ENCODE measurements around the gene CCDC74A.
"Not testable (repeated sequence)": the region's sequence is repeated elsewhere in the genome, so short reads cannot be mapped to it uniquely, and the experiment has no call there.

CCDC74A gene

DNA sequence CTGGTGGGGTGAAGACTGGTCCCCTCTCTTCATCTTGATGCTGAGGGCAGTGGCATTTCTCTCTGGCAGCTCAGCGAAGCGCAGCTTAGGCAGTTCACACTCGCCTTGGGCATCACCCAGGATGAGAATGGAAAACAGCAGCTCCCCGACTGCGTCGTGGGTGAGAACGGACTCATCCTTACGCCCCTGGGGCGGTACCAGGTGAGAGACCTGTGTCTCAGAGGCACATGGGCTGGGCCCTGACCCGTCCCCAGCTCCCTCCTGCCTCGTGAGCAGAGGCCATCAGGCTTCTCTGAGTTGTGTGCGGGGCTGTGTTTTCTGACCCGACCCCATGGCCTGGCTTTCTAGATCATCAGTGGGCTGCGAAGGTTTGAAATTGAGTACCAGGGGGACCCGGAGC is 8.2 kb upstream of the CCDC74A start:
- TF ChIP-seq, protein P1, sequence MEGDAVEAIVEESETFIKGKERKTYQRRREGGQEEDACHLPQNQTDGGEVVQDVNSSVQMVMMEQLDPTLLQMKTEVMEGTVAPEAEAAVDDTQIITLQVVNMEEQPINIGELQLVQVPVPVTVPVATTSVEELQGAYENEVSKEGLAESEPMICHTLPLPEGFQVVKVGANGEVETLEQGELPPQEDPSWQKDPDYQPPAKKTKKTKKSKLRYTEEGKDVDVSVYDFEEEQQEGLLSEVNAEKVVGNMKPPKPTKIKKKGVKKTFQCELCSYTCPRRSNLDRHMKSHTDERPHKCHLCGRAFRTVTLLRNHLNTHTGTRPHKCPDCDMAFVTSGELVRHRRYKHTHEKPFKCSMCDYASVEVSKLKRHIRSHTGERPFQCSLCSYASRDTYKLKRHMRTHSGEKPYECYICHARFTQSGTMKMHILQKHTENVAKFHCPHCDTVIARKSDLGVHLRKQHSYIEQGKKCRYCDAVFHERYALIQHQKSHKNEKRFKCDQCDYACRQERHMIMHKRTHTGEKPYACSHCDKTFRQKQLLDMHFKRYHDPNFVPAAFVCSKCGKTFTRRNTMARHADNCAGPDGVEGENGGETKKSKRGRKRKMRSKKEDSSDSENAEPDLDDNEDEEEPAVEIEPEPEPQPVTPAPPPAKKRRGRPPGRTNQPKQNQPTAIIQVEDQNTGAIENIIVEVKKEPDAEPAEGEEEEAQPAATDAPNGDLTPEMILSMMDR (IDR thresholded peaks at IDR 0.05; ENCODE audit: low read depth, low read length), result no peak
- no peaks in the 10 kb centered on the region for H3K27me3 ChIP-seq
- no peak for DNase-seq
- H3K9me3 ChIP-seq, result no peaks in the 10 kb centered on the region
- H3K4me1 ChIP-seq, result no peaks in the 10 kb centered on the region
- H3K36me3 ChIP-seq, result no peaks in the 10 kb centered on the region
- no peak overlapping the region for H3K4me3 ChIP-seq (ENCODE audit: low read depth, low read length)

DNA sequence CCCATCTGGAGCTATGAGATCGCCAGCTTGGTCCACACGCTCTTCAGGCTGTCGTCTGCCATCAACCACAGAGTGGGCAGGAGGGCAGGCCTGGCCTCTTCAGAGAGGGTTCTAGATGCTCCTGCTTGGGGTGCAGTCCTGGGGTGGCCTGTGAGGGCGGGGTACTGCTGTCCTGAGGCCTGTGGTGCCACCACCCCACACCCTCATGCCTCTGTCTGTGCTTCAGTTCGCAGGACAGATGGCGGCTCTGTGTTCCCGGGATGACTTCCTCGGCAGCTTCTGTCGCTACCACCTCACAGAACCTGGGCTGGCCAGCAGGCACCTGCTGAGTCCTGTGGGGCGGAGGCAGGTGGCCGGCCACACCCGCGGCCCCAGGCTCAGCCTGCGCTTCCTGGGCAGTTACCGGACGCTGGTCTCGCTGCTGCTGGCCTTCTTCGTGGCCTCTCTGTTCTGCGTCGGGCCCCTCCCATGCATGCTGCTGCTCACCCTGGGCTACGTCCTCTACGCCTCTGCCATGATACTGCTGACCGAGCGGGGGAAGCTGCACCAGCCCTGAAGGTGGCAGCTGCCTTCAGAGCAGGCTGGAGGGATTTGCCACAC is 7.7 kb upstream of the CCDC74A start:
- not testable (repeated sequence) for H3K27me3 ChIP-seq, H3K36me3 ChIP-seq, H3K9me3 ChIP-seq

GRCh38 chr2:131520526-131520925 is 7.2 kb upstream of the CCDC74A start:
- Histone ChIP-seq H3K9me3 (no peaks in the 10 kb centered on the region), H3K4me1 (no peaks in the 10 kb centered on the region), H3K36me3 (no peaks in the 10 kb centered on the region), H3K27me3 (no peaks in the 10 kb centered on the region), H3K4me3 (ENCODE audit: low read depth, low read length) (no peak overlapping the region)
- DNase-seq, result no peak
- TF ChIP-seq, protein P1 (IDR thresholded peaks at IDR 0.05; ENCODE audit: low read depth, low read length), result no peak

More for the DNA sequence above, 7.7 kb upstream of the CCDC74A start:
- H3K4me1 ChIP-seq; DNase-seq; H3K4me3 ChIP-seq (ENCODE audit: low read depth, low read length): not testable (repeated sequence)

GRCh38 chr2:131521524-131521923 is 6.2 kb upstream of the CCDC74A start:
- not testable (repeated sequence) for H3K36me3 ChIP-seq; H3K9me3 ChIP-seq; DNase-seq; H3K27me3 ChIP-seq; H3K4me3 ChIP-seq (ENCODE audit: low read depth, low read length); H3K4me1 ChIP-seq

- TF ChIP-seq, protein P1 (IDR thresholded peaks at IDR 0.05; ENCODE audit: low read depth, low read length), result no peak
These were observed 5.5 kb upstream of the CCDC74A start for GRCh38 chr2:131521961-131522781.

DNA sequence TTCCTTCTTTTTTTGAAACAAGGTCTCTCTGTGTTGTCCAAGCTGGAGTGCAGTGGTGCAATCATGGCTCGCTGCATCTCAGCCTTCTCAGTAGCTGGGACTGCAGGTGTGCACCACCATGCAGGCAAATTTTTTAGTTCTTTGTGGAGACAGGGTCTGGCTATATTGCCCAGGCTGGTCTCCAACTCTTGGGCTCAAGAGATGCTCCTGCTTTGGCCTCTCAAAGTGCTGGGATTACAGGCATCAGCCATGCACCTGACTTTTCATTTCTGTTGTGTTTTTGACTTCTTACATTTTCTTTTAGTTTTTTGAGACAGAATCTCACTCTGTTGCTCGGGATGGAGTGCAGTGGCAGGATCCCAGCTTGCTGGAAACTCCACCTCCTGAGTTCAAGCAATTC is 2.4 kb upstream of the CCDC74A start:
- not testable (repeated sequence) for H3K36me3 ChIP-seq; DNase-seq; H3K4me3 ChIP-seq (ENCODE audit: low read depth, low read length); H3K4me1 ChIP-seq; H3K9me3 ChIP-seq; H3K27me3 ChIP-seq

More at GRCh38 chr2:131521961-131522781, 5.5 kb upstream of the CCDC74A start:
- Histone ChIP-seq H3K4me3 (ENCODE audit: low read depth, low read length) (no peak overlapping the region), H3K27me3 (no peaks in the 10 kb centered on the region), H3K9me3 (no peaks in the 10 kb centered on the region), H3K4me1 (no peaks in the 10 kb centered on the region), H3K36me3 (no peaks in the 10 kb centered on the region)
- peak; percentile 68 for DNase-seq

DNA sequence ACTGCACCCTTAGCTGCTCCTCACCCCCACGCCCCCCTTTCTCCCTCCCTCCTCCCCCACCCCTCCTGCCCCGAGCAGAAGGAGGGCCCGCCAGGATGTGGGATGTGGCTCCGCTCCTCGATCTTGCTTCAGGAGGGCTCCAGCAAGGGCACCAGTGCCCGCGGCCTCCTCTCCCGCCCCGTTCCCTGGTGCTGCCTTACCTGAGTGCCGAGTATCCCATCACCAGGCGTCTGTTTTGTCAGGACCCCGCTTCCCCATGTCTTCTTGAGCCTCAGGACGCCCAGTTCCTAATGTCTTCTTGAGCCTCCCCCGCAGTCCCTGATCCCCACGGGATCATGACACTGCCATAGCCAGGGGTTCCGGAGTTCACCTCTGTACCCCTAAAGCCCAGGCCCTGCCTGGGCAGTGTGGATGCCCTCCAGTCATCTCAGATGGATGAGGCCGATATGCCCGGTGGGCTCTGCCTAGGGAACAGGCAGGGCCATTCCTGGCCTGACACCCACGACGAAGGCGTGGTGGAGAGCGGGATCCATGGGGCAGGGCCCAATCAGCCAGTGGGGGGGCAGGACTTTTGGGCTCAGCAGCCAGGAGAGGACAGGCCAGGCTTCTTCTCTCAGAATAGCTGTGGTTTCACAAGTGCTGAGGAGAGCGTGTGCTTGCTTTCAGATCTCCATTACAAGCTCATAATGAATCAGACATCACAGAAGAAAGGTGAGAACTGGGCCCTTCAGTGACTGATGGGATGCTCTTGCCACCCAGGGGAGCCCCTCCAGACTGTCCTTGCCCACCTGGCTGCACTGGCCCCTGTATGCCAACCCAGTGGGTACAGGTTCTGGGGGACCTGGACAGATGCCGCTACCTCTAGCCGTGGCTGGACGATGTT is 1.5 kb downstream of the CCDC74A start:
- DNase-seq; H3K27me3 ChIP-seq; H3K9me3 ChIP-seq; H3K36me3 ChIP-seq; H3K4me1 ChIP-seq; H3K4me3 ChIP-seq (ENCODE audit: low read depth, low read length): not testable (repeated sequence)

DNA sequence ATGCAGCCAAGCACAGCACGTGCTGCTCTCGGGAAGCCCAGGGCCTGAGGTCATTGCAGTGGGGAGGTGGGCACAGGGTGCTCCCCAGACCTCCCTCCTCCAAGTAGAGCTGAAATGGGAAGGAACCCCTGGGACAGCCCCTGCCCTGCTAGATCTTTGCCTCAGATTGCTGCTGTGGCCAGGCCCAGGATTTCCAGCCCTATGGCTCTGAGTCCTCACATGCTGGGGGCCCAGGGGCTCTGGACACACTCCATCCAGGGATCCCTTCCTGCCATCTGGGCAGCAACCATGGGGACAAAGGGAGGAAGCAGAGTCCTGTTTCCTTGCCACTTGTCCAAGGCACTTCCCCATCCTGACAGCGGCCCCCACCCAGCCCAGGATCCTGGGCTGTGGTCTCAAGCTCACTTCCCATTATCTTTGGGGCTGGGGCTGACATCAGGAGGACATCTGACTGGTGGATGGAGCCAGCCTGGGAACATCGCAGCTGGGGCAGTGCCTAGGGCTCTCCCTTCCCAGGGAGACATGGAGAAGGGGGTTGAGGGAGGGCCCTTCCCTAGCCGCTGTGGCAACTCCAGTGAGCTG is 2.3 kb downstream of the CCDC74A start:
- H3K4me3 ChIP-seq (ENCODE audit: low read depth, low read length); H3K36me3 ChIP-seq; H3K27me3 ChIP-seq; H3K9me3 ChIP-seq; DNase-seq; H3K4me1 ChIP-seq: not testable (repeated sequence)

GRCh38 chr2:131530626-131531344 is 3.1 kb downstream of the CCDC74A start:
- DNase-seq; H3K36me3 ChIP-seq; H3K4me1 ChIP-seq; H3K27me3 ChIP-seq; H3K9me3 ChIP-seq; H3K4me3 ChIP-seq (ENCODE audit: low read depth, low read length): not testable (repeated sequence)

GRCh38 chr2:131531547-131532185 is 4.0 kb downstream of the CCDC74A start:
- not testable (repeated sequence) for H3K36me3 ChIP-seq; H3K4me3 ChIP-seq (ENCODE audit: low read depth, low read length); H3K4me1 ChIP-seq; H3K27me3 ChIP-seq; DNase-seq; H3K9me3 ChIP-seq
